GM12872 (cell line): ENCODE measurements around the gene AKAP5.

Experiments used
- TF ChIP-seq, protein P1 (sequence below): IDR thresholded peaks from 3 replicates; pipeline ENCODE4 v1.5.1; 2011; ENCODE audit warnings: low read depth, mild to moderate bottlenecking, low read length, moderate library complexity; ENCODE audit not compliant: insufficient read depth

The AKAP5 gene

GRCh38 chr14:64522591-64523355, 57.5 kb downstream of the AKAP5 start:
- TF ChIP-seq, protein P1, sequence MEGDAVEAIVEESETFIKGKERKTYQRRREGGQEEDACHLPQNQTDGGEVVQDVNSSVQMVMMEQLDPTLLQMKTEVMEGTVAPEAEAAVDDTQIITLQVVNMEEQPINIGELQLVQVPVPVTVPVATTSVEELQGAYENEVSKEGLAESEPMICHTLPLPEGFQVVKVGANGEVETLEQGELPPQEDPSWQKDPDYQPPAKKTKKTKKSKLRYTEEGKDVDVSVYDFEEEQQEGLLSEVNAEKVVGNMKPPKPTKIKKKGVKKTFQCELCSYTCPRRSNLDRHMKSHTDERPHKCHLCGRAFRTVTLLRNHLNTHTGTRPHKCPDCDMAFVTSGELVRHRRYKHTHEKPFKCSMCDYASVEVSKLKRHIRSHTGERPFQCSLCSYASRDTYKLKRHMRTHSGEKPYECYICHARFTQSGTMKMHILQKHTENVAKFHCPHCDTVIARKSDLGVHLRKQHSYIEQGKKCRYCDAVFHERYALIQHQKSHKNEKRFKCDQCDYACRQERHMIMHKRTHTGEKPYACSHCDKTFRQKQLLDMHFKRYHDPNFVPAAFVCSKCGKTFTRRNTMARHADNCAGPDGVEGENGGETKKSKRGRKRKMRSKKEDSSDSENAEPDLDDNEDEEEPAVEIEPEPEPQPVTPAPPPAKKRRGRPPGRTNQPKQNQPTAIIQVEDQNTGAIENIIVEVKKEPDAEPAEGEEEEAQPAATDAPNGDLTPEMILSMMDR = no peak
